Activated T-helper 1 cell treated with anti-CD3 and anti-CD28 coated beads, Interleukin-12 subunit alpha, Interleukin-12 subunit beta, Interleukin-2, Interleukin-4 antibody, amounts not matched to agents 30 ng/mL and 10 ng/mL and 1 ng/mL, durations not matched to agents 14 hours and 24 hours and 36 hours (primary cell): ENCODE data around the gene RAB9B. TPM values are rescaled to one million over a fixed set of nuclear protein-coding genes. Genes with fewer than 3 reads are reported as not detected.

Experiments used
- DNase-seq: peaks from one replicate; pipeline ENCODE4 v3.0.0; 2021; ENCODE audit warnings: low spot score
- H3K27ac Mint-ChIP-seq: one replicate; pipeline ENCODE4 v1.8.0; 2021; ENCODE audit warnings: mild to moderate bottlenecking, mixed read lengths
- H3K27me3 Mint-ChIP-seq: one replicate; pipeline ENCODE4 v1.8.0; 2022; ENCODE audit warnings: mild to moderate bottlenecking, moderate library complexity, mixed read lengths; ENCODE audit not compliant: insufficient read depth
- H3K36me3 Mint-ChIP-seq: one replicate; pipeline ENCODE4 v1.8.0; 2021; ENCODE audit warnings: low read depth, mixed read lengths
- H3K4me1 Mint-ChIP-seq: one replicate; pipeline ENCODE4 v1.8.0; 2021; ENCODE audit warnings: low read depth, mixed read lengths
- H3K4me3 Mint-ChIP-seq: one replicate; pipeline ENCODE4 v1.8.0; 2021; ENCODE audit warnings: mild to moderate bottlenecking, moderate library complexity, mixed read lengths
- H3K9me3 Mint-ChIP-seq: one replicate; pipeline ENCODE4 v1.8.0; 2021; ENCODE audit warnings: mixed read lengths
- intact Hi-C: fragments of 100-400 bp; cut with micrococcal nuclease; formaldehyde crosslinking; loops from one replicate; pipeline ENCODE4 v1.15.1; 2024
- total RNA-seq: library from RNA; stranded (reverse); gene quantifications from 2 replicates; pipeline ENCODE4 v1.2.3, GENCODE V29; 2022

The RAB9B gene
- total RNA-seq, 1 donor from 2014 or later = 0.18 TPM

DNA sequence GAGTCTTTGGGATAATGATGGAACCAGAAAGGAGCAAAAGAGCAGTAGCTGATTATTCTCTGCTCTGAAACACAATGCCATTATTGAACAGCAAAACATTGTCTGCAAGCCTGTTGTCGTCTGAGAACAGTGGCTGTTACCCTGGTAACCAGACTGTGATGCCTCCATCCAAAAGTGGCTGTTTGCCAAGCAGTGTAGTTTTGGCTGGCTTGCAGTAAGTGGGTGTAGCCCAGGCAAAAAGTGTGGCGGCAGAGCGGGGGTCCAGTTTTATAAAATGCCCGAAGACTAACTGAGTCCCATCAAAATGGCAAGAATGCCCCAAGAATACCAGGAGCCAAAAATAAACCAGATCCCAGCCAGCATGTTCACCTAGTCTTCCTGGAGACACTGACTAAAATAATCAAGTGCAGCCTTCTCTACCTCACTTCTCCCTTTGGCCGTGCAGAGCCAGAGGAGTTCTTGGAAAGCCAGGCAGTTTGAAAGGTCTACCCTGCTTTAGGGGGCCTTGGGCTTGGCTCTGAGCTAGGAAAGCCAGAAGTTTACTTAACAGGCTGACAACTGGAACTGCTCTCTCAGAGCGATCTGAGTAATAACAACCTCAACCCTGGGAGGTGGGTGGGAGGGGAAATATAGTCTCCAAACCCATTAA is 52.8 kb downstream of the RAB9B start:
- no peak for DNase-seq
- no peak overlapping the region for H3K27ac Mint-ChIP-seq
- H3K4me3 Mint-ChIP-seq = no peak overlapping the region
- no peaks in the 10 kb centered on the region for H3K9me3 Mint-ChIP-seq
- H3K36me3 Mint-ChIP-seq = no peaks in the 10 kb centered on the region
- no peaks in the 10 kb centered on the region for H3K4me1 Mint-ChIP-seq
- H3K27me3 Mint-ChIP-seq = peaks cover 5% of the 10 kb centered on the region
- intact Hi-C loops = no loop called here

DNA sequence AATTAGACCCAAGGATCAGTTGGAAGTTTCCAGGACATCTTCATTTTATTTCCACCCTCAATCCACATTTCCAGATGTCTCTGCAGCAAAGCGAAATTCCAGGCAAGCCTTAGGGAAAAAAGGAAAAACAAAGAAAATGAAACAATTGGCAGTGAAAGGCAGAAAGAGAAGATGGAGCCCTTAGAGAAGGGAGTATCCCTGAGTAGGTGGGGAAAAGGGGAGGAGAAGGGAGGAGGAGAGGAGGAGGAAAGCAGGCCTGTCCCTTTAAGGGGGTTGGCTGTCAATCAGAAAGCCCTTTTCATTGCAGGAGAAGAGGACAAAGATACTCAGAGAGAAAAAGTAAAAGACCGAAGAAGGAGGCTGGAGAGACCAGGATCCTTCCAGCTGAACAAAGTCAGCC is 55.5 kb downstream of the RAB9B start, which contains the start of gene PLP1:
Gene PLP1 (plus strand): TSS at position 295 of the 400 bp plus-strand sequence. CDS start 156 bp downstream, outside the sequence.
- Mint-ChIP-seq H3K9me3 (no peaks in the 10 kb centered on the region), H3K27ac (no peak within 1 kb of the TSS), H3K4me3 (no peak within 1 kb of the TSS), H3K4me1 (no peaks in the 10 kb centered on the region), H3K36me3 (no peaks in the 10 kb centered on the region), H3K27me3 (peaks cover 7% of the 10 kb centered on the region)
- intact Hi-C loops = no loop called here
- DNase-seq = no peak

DNA sequence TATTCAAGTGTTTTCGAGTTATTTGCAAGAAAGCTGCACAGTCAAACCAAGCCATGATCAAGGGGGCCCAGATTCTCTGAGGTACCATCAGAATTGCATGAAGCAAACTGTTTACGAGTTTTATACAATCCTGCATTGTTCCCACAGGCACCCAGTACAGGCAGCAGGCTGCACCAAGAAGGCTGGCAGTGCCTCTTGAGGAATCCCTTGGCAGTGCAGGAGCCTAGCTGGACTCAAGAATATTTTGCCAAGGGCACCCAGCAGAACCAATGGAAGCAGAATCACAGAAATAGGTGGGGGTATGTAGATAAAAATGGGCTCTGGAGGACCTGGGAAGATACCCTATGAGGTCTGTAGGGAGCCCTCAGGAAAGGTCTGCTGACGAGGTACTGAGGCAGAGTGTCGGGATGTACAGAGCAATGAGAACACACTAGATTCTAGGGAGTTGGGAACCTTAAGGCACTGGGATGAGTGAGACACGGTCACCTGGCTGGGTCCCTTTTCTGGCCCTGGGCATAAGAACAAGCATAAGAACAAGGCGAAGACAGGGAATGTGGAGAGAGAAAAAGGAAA is 57.9 kb downstream of the RAB9B start:
- H3K4me3 Mint-ChIP-seq = no peak overlapping the region
- no peaks in the 10 kb centered on the region for H3K9me3 Mint-ChIP-seq
- no peaks in the 10 kb centered on the region for H3K4me1 Mint-ChIP-seq
- no peaks in the 10 kb centered on the region for H3K36me3 Mint-ChIP-seq
- DNase-seq = no peak
- no peak overlapping the region for H3K27ac Mint-ChIP-seq
- intact Hi-C loops = no loop called here
- peaks cover 7% of the 10 kb centered on the region for H3K27me3 Mint-ChIP-seq

DNA sequence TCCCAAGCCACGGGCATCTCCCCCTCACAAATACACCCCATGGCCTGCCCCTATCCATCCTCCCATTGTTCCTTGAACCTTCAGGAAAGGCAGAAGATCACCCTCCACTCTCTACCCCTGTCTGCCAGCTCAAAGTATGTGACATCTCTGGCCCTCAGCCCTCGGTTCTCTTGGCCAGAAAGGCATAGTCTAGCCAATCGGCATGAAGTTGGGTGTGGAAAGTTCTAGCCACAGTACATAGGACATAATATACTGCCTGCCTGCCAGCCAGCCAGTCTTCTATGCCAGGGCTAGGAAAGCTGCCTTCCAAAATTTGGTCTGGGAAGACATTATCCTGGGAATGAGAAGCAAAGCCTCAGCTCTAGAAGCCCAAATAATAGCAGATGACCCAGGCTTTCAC is 58.6 kb downstream of the RAB9B start:
- DNase-seq = no peak
- H3K27ac Mint-ChIP-seq = no peak overlapping the region
- no peaks in the 10 kb centered on the region for H3K4me1 Mint-ChIP-seq
- H3K36me3 Mint-ChIP-seq = no peaks in the 10 kb centered on the region
- no peak overlapping the region for H3K4me3 Mint-ChIP-seq
- no peaks in the 10 kb centered on the region for H3K9me3 Mint-ChIP-seq
- intact Hi-C loops = no loop called here
- H3K27me3 Mint-ChIP-seq = peaks cover 7% of the 10 kb centered on the region

Other genes starting within 250 kb of the RAB9B start
- 3.2 and 4.1 TPM in 2 replicates for gene TCEAL4, start 246.7 kb downstream of the RAB9B start, total RNA-seq
- 0.23 and 0.32 TPM in 2 replicates for gene TCEAL3, start 224.3 kb downstream of the RAB9B start, total RNA-seq
- 2.6 and 3.5 TPM in 2 replicates for gene TCEAL1, start 203.3 kb downstream of the RAB9B start, total RNA-seq
- gene MORF4L2, start 145.6 kb downstream of the RAB9B start, total RNA-seq = 225 and 229 TPM in 2 replicates
- gene TMEM31, start 121.3 kb downstream of the RAB9B start, total RNA-seq = not detected in 2 replicates
- gene PLP1, start 55.4 kb downstream of the RAB9B start, total RNA-seq = not detected in 2 replicates
- gene TMSB15B, start 130.4 kb upstream of the RAB9B start, total RNA-seq = 8.6 and 8.9 TPM in 2 replicates
- gene H2BW1, start 181.5 kb upstream of the RAB9B start, total RNA-seq = not detected in 2 replicates
- gene H2BW2, start 207.7 kb upstream of the RAB9B start, total RNA-seq = not detected in 2 replicates
- 3.4 and 4.3 TPM in 2 replicates for gene TMSB15C, start 244.0 kb upstream of the RAB9B start, total RNA-seq